K562 (cell line): ENCODE measurements around the gene CACNB1. TPM values are rescaled to one million over a fixed set of nuclear protein-coding genes. Genes with fewer than 3 reads are reported as not detected.

Experiments used
- BRD9 ChIP-seq: fragments of 450-650 bp; IDR thresholded peaks from 2 replicates; pipeline ENCODE4 v1.6.1; 2018; ENCODE audit warnings: low read depth; ENCODE audit not compliant: partially characterized antibody
- CC2D1A ChIP-seq: fragments of 450-650 bp; IDR thresholded peaks from 2 replicates; pipeline ENCODE4 v1.6.1; 2017; ENCODE audit warnings: mild to moderate bottlenecking
- KDM1A ChIP-seq, 2 experiments: fragments of 450-650 bp; IDR thresholded peaks; 2 replicates each; pipeline ENCODE4 v1.6.1; 2016; ENCODE audit warnings: mild to moderate bottlenecking in 2 of 2
- KLF6 ChIP-seq: fragments of 250-450 bp; sonication (Bioruptor Pico); IDR thresholded peaks from 2 replicates; pipeline ENCODE4 v1.4.0; 2020; ENCODE audit warnings: mild to moderate bottlenecking, moderate library complexity, borderline replicate concordance
- LEF1 ChIP-seq: fragments of 450-650 bp; IDR thresholded peaks from 2 replicates; pipeline ENCODE4 v1.6.1; 2016; ENCODE audit warnings: mild to moderate bottlenecking
- MCM5 ChIP-seq: fragments of 450-650 bp; IDR thresholded peaks from 2 replicates; pipeline ENCODE4 v1.6.1; 2016; ENCODE audit warnings: low read depth
- PYGO2 ChIP-seq: fragments of 450-650 bp; IDR thresholded peaks from 2 replicates; pipeline ENCODE4 v1.6.1; 2016; ENCODE audit warnings: mild to moderate bottlenecking, missing genetic modification characterization, moderate library complexity, missing compliant biosample characterization
- STAT6 ChIP-seq: sonication (generic); formaldehyde crosslinking; IDR thresholded peaks from 2 replicates; pipeline ENCODE4 v1.8.1; 2023; ENCODE audit warnings: mild to moderate bottlenecking, missing genetic modification reagents
- ZFPM2 ChIP-seq: fragments of 250-450 bp; sonication (Bioruptor Pico); IDR thresholded peaks from 2 replicates; pipeline ENCODE4 v1.5.1; 2022; ENCODE audit warnings: mild to moderate bottlenecking
- ZNF217 ChIP-seq: sonication (generic); formaldehyde crosslinking; IDR thresholded peaks from 2 replicates; pipeline ENCODE4 v1.8.0; 2022; ENCODE audit warnings: mild to moderate bottlenecking, missing genetic modification reagents
- ZNF561 ChIP-seq: fragments of 450-650 bp; formaldehyde crosslinking; conservative IDR thresholded peaks from 2 replicates; pipeline ENCODE4 v1.4.0; 2020; ENCODE audit warnings: mild to moderate bottlenecking, moderate library complexity
- ZNF699 ChIP-seq: fragments of 250-450 bp; sonication (Bioruptor Pico); IDR thresholded peaks from 2 replicates; pipeline ENCODE4 v1.8.0; 2021; ENCODE audit warnings: mild to moderate bottlenecking, moderate library complexity; ENCODE audit not compliant: insufficient replicate concordance
- polyA plus RNA-seq, 8 experiments: library from polyadenylated mRNA; depleted of rRNA in 4 of 8; stranded (reverse) in 5 of 8; unstranded in 3 of 8; fragments of >200 nt; fragmentation: Nextera tagmentation in 2 of 8; fragmentation: Illumina TruSeq in 1 of 8; extraction: Ambion mirVana in 2 of 8; extraction: Trizol in 1 of 8; gene quantifications; 2 replicates each; pipeline versions ENCODE4 v1.2.1 to v1.2.3, GENCODE V29; 2011 to 2014; ENCODE audit warnings: inconsistent platforms in 1 of 8, missing spikeins in 1 of 8
- total RNA-seq, 7 experiments: library from RNA; depleted of rRNA in 6 of 7; stranded (reverse); fragments of >200 nt in 6 of 7; fragmentation: Illumina TruSeq in 2 of 7; extraction: Trizol in 2 of 7; gene quantifications; 2 replicates each; pipeline versions ENCODE4 v1.2.1 to v1.2.3, GENCODE V29; 2011 to 2021; ENCODE audit warnings: low replicate concordance in 1 of 7
- TF ChIP-seq, protein P1 (sequence below), 2 experiments: IDR thresholded peaks; 2 replicates each; pipeline ENCODE4 v1.6.1; 2011; ENCODE audit warnings: borderline replicate concordance in 1 of 2, control low read depth in 1 of 2, low read depth in 1 of 2, low read length in 1 of 2, mild to moderate bottlenecking in 1 of 2, mixed read lengths in 1 of 2, moderate library complexity in 1 of 2; ENCODE audit not compliant: insufficient read depth in 1 of 2, insufficient read length in 1 of 2, poor library complexity in 1 of 2, severe bottlenecking in 1 of 2; ENCODE audit errors: extremely low read depth in 1 of 2
- TF ChIP-seq, protein P2 (sequence below): fragments of 250-450 bp; sonication (Bioruptor Pico); IDR thresholded peaks from 2 replicates; pipeline ENCODE4 v1.9.0; 2021; ENCODE audit warnings: mild to moderate bottlenecking, inconsistent platforms
- TF ChIP-seq, protein P3 (sequence below): fragments of 450-650 bp; IDR thresholded peaks from 2 replicates; pipeline ENCODE4 v1.6.1; 2017; ENCODE audit warnings: antibody characterized with exemption

Gene CACNB1
- total and polyA plus RNA-seq, 9 of the 15 experiments (the other 6 are each of a cell fraction or from before 2014, with no cell fraction given), result 0.08 to 7.4 (median 3.0) TPM

- TF ChIP-seq, protein P1, sequence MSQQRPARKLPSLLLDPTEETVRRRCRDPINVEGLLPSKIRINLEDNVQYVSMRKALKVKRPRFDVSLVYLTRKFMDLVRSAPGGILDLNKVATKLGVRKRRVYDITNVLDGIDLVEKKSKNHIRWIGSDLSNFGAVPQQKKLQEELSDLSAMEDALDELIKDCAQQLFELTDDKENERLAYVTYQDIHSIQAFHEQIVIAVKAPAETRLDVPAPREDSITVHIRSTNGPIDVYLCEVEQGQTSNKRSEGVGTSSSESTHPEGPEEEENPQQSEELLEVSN (IDR thresholded peaks at IDR 0.05; ENCODE audit: borderline replicate concordance in 1 of 2, extremely low read depth in 1 of 2, insufficient read depth in 1 of 2, insufficient read length in 1 of 2, low read depth in 1 of 2, low read length in 1 of 2, poor library complexity in 1 of 2, severe bottlenecking in 1 of 2), result peak; percentile 22 to 51
- TF ChIP-seq, protein P2, sequence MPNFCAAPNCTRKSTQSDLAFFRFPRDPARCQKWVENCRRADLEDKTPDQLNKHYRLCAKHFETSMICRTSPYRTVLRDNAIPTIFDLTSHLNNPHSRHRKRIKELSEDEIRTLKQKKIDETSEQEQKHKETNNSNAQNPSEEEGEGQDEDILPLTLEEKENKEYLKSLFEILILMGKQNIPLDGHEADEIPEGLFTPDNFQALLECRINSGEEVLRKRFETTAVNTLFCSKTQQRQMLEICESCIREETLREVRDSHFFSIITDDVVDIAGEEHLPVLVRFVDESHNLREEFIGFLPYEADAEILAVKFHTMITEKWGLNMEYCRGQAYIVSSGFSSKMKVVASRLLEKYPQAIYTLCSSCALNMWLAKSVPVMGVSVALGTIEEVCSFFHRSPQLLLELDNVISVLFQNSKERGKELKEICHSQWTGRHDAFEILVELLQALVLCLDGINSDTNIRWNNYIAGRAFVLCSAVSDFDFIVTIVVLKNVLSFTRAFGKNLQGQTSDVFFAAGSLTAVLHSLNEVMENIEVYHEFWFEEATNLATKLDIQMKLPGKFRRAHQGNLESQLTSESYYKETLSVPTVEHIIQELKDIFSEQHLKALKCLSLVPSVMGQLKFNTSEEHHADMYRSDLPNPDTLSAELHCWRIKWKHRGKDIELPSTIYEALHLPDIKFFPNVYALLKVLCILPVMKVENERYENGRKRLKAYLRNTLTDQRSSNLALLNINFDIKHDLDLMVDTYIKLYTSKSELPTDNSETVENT (CRISPR knock-in tag), result no peak
- TF ChIP-seq PYGO2 (no peak), ZNF699 (CRISPR knock-in tag) (no peak), ZFPM2 (CRISPR knock-in tag) (no peak), KLF6 (CRISPR knock-in tag) (no peak), STAT6 (CRISPR knock-in tag) (peak; percentile 56; the same call in 1 of the 2 replicates), ZNF561 (CRISPR knock-in tag) (no peak), LEF1 (peak; percentile 45; the same call in 1 of the 2 replicates), CC2D1A (no peak), MCM5 (no peak), BRD9 (peak; percentile 55), KDM1A (IDR thresholded peaks at IDR 0.05) (no peak), ZNF217 (CRISPR knock-in tag) (no peak)
- TF ChIP-seq, protein P3, sequence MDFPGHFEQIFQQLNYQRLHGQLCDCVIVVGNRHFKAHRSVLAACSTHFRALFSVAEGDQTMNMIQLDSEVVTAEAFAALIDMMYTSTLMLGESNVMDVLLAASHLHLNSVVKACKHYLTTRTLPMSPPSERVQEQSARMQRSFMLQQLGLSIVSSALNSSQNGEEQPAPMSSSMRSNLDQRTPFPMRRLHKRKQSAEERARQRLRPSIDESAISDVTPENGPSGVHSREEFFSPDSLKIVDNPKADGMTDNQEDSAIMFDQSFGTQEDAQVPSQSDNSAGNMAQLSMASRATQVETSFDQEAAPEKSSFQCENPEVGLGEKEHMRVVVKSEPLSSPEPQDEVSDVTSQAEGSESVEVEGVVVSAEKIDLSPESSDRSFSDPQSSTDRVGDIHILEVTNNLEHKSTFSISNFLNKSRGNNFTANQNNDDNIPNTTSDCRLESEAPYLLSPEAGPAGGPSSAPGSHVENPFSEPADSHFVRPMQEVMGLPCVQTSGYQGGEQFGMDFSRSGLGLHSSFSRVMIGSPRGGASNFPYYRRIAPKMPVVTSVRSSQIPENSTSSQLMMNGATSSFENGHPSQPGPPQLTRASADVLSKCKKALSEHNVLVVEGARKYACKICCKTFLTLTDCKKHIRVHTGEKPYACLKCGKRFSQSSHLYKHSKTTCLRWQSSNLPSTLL, result no peak
These were observed 2.8 kb upstream of the CACNB1 start, which contains the start of gene RPL19 (continued) for GRCh38 chr17:39200070-39200879.
